Liver (tissue), 10 donors: ENCODE measurements around the gene PITPNB. TPM values are rescaled to one million over a fixed set of nuclear protein-coding genes. Genes with fewer than 3 reads are reported as not detected.

Source experiments
- DNase-seq: peaks from one replicate; pipeline ENCODE4 v3.0.0-alpha.2; 2017; ENCODE audit warnings: low spot score
- H3K27ac ChIP-seq, 2 donors: one replicate each; pipeline ENCODE4 v1.7.0; 2013; ENCODE audit warnings: inconsistent platforms in 2 of 2, low read length in 2 of 2, control low read depth in 1 of 2, low read depth in 1 of 2, mild to moderate bottlenecking in 1 of 2
- H3K27me3 ChIP-seq, 4 donors: one replicate each; pipeline versions ENCODE4 v1.6.1 to v1.7.0; 2013; ENCODE audit warnings: low read length in 3 of 4, inconsistent platforms in 1 of 4, mild to moderate bottlenecking in 1 of 4, moderate library complexity in 1 of 4; ENCODE audit not compliant: control insufficient read depth in 4 of 4, insufficient read depth in 4 of 4
- H3K36me3 ChIP-seq, 4 donors: one replicate each; pipeline versions ENCODE4 v1.6.1 to v1.7.0; 2013; ENCODE audit warnings: low read length in 3 of 4, mild to moderate bottlenecking in 3 of 4, low read depth in 1 of 4, moderate library complexity in 1 of 4; ENCODE audit not compliant: control insufficient read depth in 4 of 4, insufficient read depth in 3 of 4
- H3K4me1 ChIP-seq, 4 donors: one replicate each; pipeline versions ENCODE4 v1.6.1 to v1.7.0; 2013; ENCODE audit warnings: low read length in 3 of 4, mild to moderate bottlenecking in 3 of 4, moderate library complexity in 1 of 4; ENCODE audit not compliant: control insufficient read depth in 4 of 4, insufficient read depth in 4 of 4
- H3K4me3 ChIP-seq, 3 donors: one replicate each; pipeline versions ENCODE4 v1.6.1 to v1.7.0; 2013; ENCODE audit warnings: low read length in 3 of 3, control low read depth in 1 of 3, low read depth in 1 of 3, mild to moderate bottlenecking in 1 of 3
- H3K9ac ChIP-seq, 2 donors: one replicate each; pipeline ENCODE4 v1.7.0; 2013; ENCODE audit warnings: low read length in 2 of 2, mild to moderate bottlenecking in 2 of 2, moderate library complexity in 2 of 2, control low read depth in 1 of 2, low read depth in 1 of 2
- H3K9me3 ChIP-seq, 4 donors: one replicate each; pipeline versions ENCODE4 v1.6.1 to v1.7.0; 2013; ENCODE audit warnings: low read length in 3 of 4; ENCODE audit not compliant: control insufficient read depth in 4 of 4
- ATF3 ChIP-seq: IDR thresholded peaks from 2 replicates; pipeline ENCODE4 v1.6.1; 2016; ENCODE audit warnings: antibody characterized with exemption
- CTCF ChIP-seq: fragments of 150-350 bp; IDR thresholded peaks from 2 replicates; pipeline ENCODE4 v1.5.1; 2017; ENCODE audit warnings: improper control_type of control experiment, low read depth, low read length; ENCODE audit not compliant: missing input control
- FOXA2 ChIP-seq: IDR thresholded peaks from 2 replicates; pipeline ENCODE4 v1.6.1; 2016; ENCODE audit warnings: antibody characterized with exemption
- GABPA ChIP-seq, 2 donors: IDR thresholded peaks in 1 of 2; conservative IDR thresholded peaks in 1 of 2; 2 replicates each; pipeline ENCODE4 v1.6.1; 2016; ENCODE audit warnings: antibody characterized with exemption in 2 of 2, mild to moderate bottlenecking in 1 of 2, moderate library complexity in 1 of 2
- HNF4A ChIP-seq, 2 donors: conservative IDR thresholded peaks; 2 replicates each; pipeline ENCODE4 v1.6.1; 2016; ENCODE audit warnings: antibody characterized with exemption in 2 of 2, mild to moderate bottlenecking in 2 of 2
- HNF4G ChIP-seq: IDR thresholded peaks from 2 replicates; pipeline ENCODE4 v1.6.1; 2016; ENCODE audit warnings: antibody characterized with exemption
- JUND ChIP-seq, 2 donors: IDR thresholded peaks; 2 replicates each; pipeline ENCODE4 v1.6.1; 2016; ENCODE audit warnings: antibody characterized with exemption in 2 of 2
- MAX ChIP-seq: IDR thresholded peaks from 2 replicates; pipeline ENCODE4 v1.6.1; 2016; ENCODE audit warnings: antibody characterized with exemption
- NR2F2 ChIP-seq: IDR thresholded peaks from 2 replicates; pipeline ENCODE4 v1.6.1; 2016; ENCODE audit warnings: antibody characterized with exemption
- RAD21 ChIP-seq, 2 donors: IDR thresholded peaks; 2 replicates each; pipeline ENCODE4 v1.6.1; 2016; ENCODE audit warnings: antibody characterized with exemption in 2 of 2, mild to moderate bottlenecking in 2 of 2
- REST ChIP-seq: IDR thresholded peaks from 2 replicates; pipeline ENCODE4 v1.6.1; 2016; ENCODE audit warnings: antibody characterized with exemption, mild to moderate bottlenecking
- RXRA ChIP-seq, 2 donors: IDR thresholded peaks; 2 replicates each; pipeline ENCODE4 v1.6.1; 2017 to 2018; ENCODE audit warnings: antibody characterized with exemption in 2 of 2, mild to moderate bottlenecking in 1 of 2
- SP1 ChIP-seq: IDR thresholded peaks from 2 replicates; pipeline ENCODE4 v1.6.1; 2018; ENCODE audit warnings: antibody characterized with exemption, mild to moderate bottlenecking
- TAF1 ChIP-seq: conservative IDR thresholded peaks from 2 replicates; pipeline ENCODE4 v1.6.1; 2016; ENCODE audit warnings: antibody characterized with exemption, mild to moderate bottlenecking
- YY1 ChIP-seq: IDR thresholded peaks from 2 replicates; pipeline ENCODE4 v1.6.1; 2016; ENCODE audit warnings: antibody characterized with exemption, mild to moderate bottlenecking
- ZBTB33 ChIP-seq: IDR thresholded peaks from 2 replicates; pipeline ENCODE4 v1.6.1; 2016; ENCODE audit warnings: antibody characterized with exemption
- WGBS: extraction: QIAGEN DNeasy Blood & Tissue Kit; methylation state at CpG from one replicate; pipeline ENCODE4 v1.1.7; 2013; 5-methylcytosine and 5-hydroxymethylcytosine counted together
- polyA plus RNA-seq, 2 donors: library from polyadenylated mRNA; stranded (reverse) in 1 of 2; unstranded in 1 of 2; fragments of 200-250 nt in 1 of 2; fragments of >200 nt in 1 of 2; fragmentation: Nextera tagmentation in 1 of 2; extraction: Ambion mirVana in 1 of 2; gene quantifications; one replicate each; pipeline versions ENCODE4 v1.2.1 to v1.2.3, GENCODE V29; 2013 to 2015
- small RNA-seq: library from RNA; depleted of rRNA; stranded (forward); fragments of <200 nt; gene quantifications from one replicate; pipeline ENCODE3, GENCODE V24; 2014
- total RNA-seq, 2 donors: library from RNA; depleted of rRNA; stranded (reverse); fragments of >200 nt; gene quantifications; one replicate each; pipeline ENCODE4 v1.2.3, GENCODE V29; 2014
- donor health status: healthy.
- donor health status: healthy.
- donor health status: healthy.
- donor health status: healthy.
- donor health status: healthy.

Gene PITPNB
- total and polyA plus RNA-seq, 4 donors: 18.4 to 57.4 (median 34.4) TPM

GRCh38 chr22:27802346-27803073, 116.5 kb downstream of the PITPNB start:
- 11% methylated on average over 35 of the region's 35 CpGs for WGBS
- peaks cover 21 to 51% (median 24%) of the 10 kb centered on the region in 4 donors for H3K4me1 ChIP-seq
- DNase-seq: no peak
- H3K27ac ChIP-seq: no peak overlapping the region
- TF ChIP-seq RAD21 (IDR thresholded peaks at IDR 0.05) (no peak), FOXA2 (no peak), REST (no peak), ZBTB33 (no peak), HNF4G (no peak), JUND (IDR thresholded peaks at IDR 0.05) (no peak), NR2F2 (no peak), MAX (no peak), RXRA (IDR thresholded peaks at IDR 0.05) (no peak), TAF1 (no peak), CTCF (no peak), SP1 (no peak), GABPA (IDR thresholded peaks at IDR 0.05 in 1 of 2, conservative IDR thresholded peaks at IDR 0.05 in 1 of 2) (no peak), YY1 (no peak), ATF3 (no peak), HNF4A (conservative IDR thresholded peaks at IDR 0.05) (no peak)
- H3K9me3 ChIP-seq: no peaks in the 10 kb centered on the region
- no peaks in the 10 kb centered on the region for H3K36me3 ChIP-seq
- peak overlapping the region; percentile 27 to 75 (median 56) for H3K4me3 ChIP-seq
- H3K27me3 ChIP-seq: peaks cover 0 to 5% (median 0%) of the 10 kb centered on the region in 4 donors
- no peak overlapping the region for H3K9ac ChIP-seq

Small RNAs within 50 kb of the gene (small RNA-seq; reads per million reads assigned to genes)
- gene MIR3199-1 (0.13 reads per million), gene RF02198 (not detected)

Other genes with a start within 250 kb of the PITPNB start
- under 1 TPM; 0.25 to 0.33 TPM for gene MN1, start 117.5 kb downstream of the PITPNB start, total RNA-seq
- under 1 TPM; 0.10 to 0.17 TPM for gene MN1, start 117.5 kb downstream of the PITPNB start, polyA plus RNA-seq